ENCODE results near the gene IRF2BPL. TPM values are rescaled to one million over a fixed set of nuclear protein-coding genes. Genes with fewer than 3 reads are reported as not detected.

Gene IRF2BPL
- total RNA-seq, 2 donors from 2014 or later = 26.7 to 52.1 TPM

- Histone ChIP-seq H3K4me1 (peaks cover 71% of the 10 kb centered on the region), H3K36me3 (replicated peaks in 1 of 2; ENCODE audit: insufficient read depth in 1 of 2, low read depth in 2 of 2) (no peaks in the 10 kb centered on the region), H3K27me3 (no peaks in the 10 kb centered on the region), H3K9me3 (no peaks in the 10 kb centered on the region), H3K27ac (peak overlapping the region; percentile 59 to 96 (median 93)), H3K4me3 (no peak overlapping the region)
- DNase-seq (no peak), ATAC-seq (no peak)
- TF ChIP-seq CTCF (IDR thresholded peaks at IDR 0.05) = no peak
- no peak for TF ChIP-seq POLR2A (IDR thresholded peaks at IDR 0.05)
- intact Hi-C loops (cut with DNase I) = loop anchor here (5.0 kb wide), 1 partner anchor 43 kb away; no protein-coding TSS in a partner anchor
- 37 to 70% methylated on average over 4 to 9 of the region's 9 CpGs for WGBS, 2 donors
These were observed 23.6 kb downstream of the IRF2BPL start for GRCh38 chr14:77004711-77005460.

GRCh38 chr14:77003960-77004710, 24.4 kb downstream of the IRF2BPL start:
- peak overlapping the region; percentile 59 to 96 (median 93) for H3K27ac ChIP-seq
- H3K9me3 ChIP-seq = no peaks in the 10 kb centered on the region
- ATAC-seq (peak; percentile 57), DNase-seq (peak; percentile 71 to 89 (median 78))
- intact Hi-C loops (cut with DNase I) = loop anchor here (5.0 kb wide), 1 partner anchor 42 kb away; no protein-coding TSS in a partner anchor
- no peaks in the 10 kb centered on the region for H3K27me3 ChIP-seq
- WGBS, 2 donors = 41 to 43% methylated on average over 5 of the region's 5 CpGs
- H3K4me1 ChIP-seq = peaks cover 63% of the 10 kb centered on the region
- no peaks in the 10 kb centered on the region for H3K36me3 ChIP-seq (replicated peaks in 1 of 2; ENCODE audit: insufficient read depth in 1 of 2, low read depth in 2 of 2)
- TF ChIP-seq POLR2A (IDR thresholded peaks at IDR 0.05) (no peak), CTCF (IDR thresholded peaks at IDR 0.05) (peak in 1 of 7 experiments; percentile 1)
- no peak overlapping the region for H3K4me3 ChIP-seq

GRCh38 chr14:77002889-77003288, 25.6 kb downstream of the IRF2BPL start:
- H3K4me1 ChIP-seq = peaks cover 51% of the 10 kb centered on the region
- WGBS, 2 donors = 60 to 69% methylated on average over 6 of the region's 6 CpGs
- no peak overlapping the region for H3K4me3 ChIP-seq
- H3K27me3 ChIP-seq = no peaks in the 10 kb centered on the region
- DNase-seq (no peak), ATAC-seq (no peak)
- TF ChIP-seq POLR2A (IDR thresholded peaks at IDR 0.05) = no peak
- TF ChIP-seq CTCF (IDR thresholded peaks at IDR 0.05) = no peak
- intact Hi-C loops (cut with DNase I) = loop anchor here (5.0 kb wide), 1 partner anchor 41 kb away; no protein-coding TSS in a partner anchor
- H3K36me3 ChIP-seq (replicated peaks in 1 of 2; ENCODE audit: insufficient read depth in 1 of 2, low read depth in 2 of 2) = no peaks in the 10 kb centered on the region
- peak overlapping the region in 3 of 4 donors; percentile 92 to 96 (median 94) for H3K27ac ChIP-seq
- no peaks in the 10 kb centered on the region for H3K9me3 ChIP-seq

- WGBS, 2 donors = 86 to 90% methylated on average over 4 of the region's 4 CpGs
- ATAC-seq (no peak), DNase-seq (no peak)
- Histone ChIP-seq H3K27me3 (no peaks in the 10 kb centered on the region), H3K4me1 (peaks cover 49% of the 10 kb centered on the region), H3K36me3 (replicated peaks in 1 of 2; ENCODE audit: insufficient read depth in 1 of 2, low read depth in 2 of 2) (no peaks in the 10 kb centered on the region), H3K4me3 (no peak overlapping the region), H3K27ac (no peak overlapping the region), H3K9me3 (no peaks in the 10 kb centered on the region)
- TF ChIP-seq CTCF (IDR thresholded peaks at IDR 0.05) = no peak
- no peak for TF ChIP-seq POLR2A (IDR thresholded peaks at IDR 0.05)
- intact Hi-C loops (cut with DNase I) = loop anchor here (5.0 kb wide), 1 partner anchor 40 kb away; no protein-coding TSS in a partner anchor
These were observed 26.2 kb downstream of the IRF2BPL start for GRCh38 chr14:77002335-77002734.

Measured in body of pancreas (tissue), 4 donors.